Peyer's patch (tissue), 4 donors: ENCODE measurements around the gene JAZF1. TPM values are rescaled to one million over a fixed set of nuclear protein-coding genes. Genes with fewer than 3 reads are reported as not detected.

Source experiments
- DNase-seq, 3 donors: peaks; one replicate each; pipeline ENCODE4 v3.0.0-alpha.2; 2017 to 2019
- H3K27ac ChIP-seq, 4 donors: fragments of 200-600 bp; sonication (generic); one replicate each; pipeline ENCODE4 v1.5.1; 2016 to 2019
- H3K27me3 ChIP-seq, 2 donors: fragments of 200-600 bp; sonication (generic); one replicate each; pipeline ENCODE4 v1.5.1; 2019
- H3K36me3 ChIP-seq, 3 donors: fragments of 200-600 bp; sonication (generic); one replicate each; pipeline ENCODE4 v1.5.1; 2016 to 2019
- H3K4me1 ChIP-seq, 4 donors: fragments of 200-600 bp; sonication (generic); one replicate each; pipeline ENCODE4 v1.5.1; 2016 to 2019
- H3K4me3 ChIP-seq, 4 donors: fragments of 200-600 bp; sonication (generic); 1 replicate in 3 of 4; 2 replicates in 1 of 4; pipeline ENCODE4 v1.5.1; 2016 to 2019; ENCODE audit warnings: mild to moderate bottlenecking in 1 of 4
- H3K9me3 ChIP-seq, 4 donors: fragments of 200-600 bp; sonication (generic); one replicate each; pipeline ENCODE4 v1.5.1; 2016 to 2019; ENCODE audit warnings: mild to moderate bottlenecking in 1 of 4
- CTCF ChIP-seq, 6 experiments: fragments of 450-650 bp in 4 of 6; fragments of 200-600 bp in 2 of 6; sonication (generic) in 1 of 6; IDR thresholded peaks; one replicate each; pipeline ENCODE4 v1.5.1; 2017 to 2019; ENCODE audit warnings: antibody characterized with exemption in 6 of 6, mild to moderate bottlenecking in 3 of 6, moderate library complexity in 1 of 6
- POLR2A ChIP-seq, 2 donors: fragments of 450-650 bp; IDR thresholded peaks; one replicate each; pipeline ENCODE4 v1.5.1; 2017; ENCODE audit warnings: antibody characterized with exemption in 2 of 2, mild to moderate bottlenecking in 2 of 2, moderate library complexity in 2 of 2
- total RNA-seq, 4 donors: library from RNA; depleted of rRNA; stranded (reverse); fragments of >200 nt; gene quantifications; one replicate each; pipeline ENCODE4 v1.1.0, GENCODE V29; 2016

The JAZF1 gene
- total RNA-seq, 4 donors from 2014 or later = 1.9 to 15.7 (median 2.6) TPM

- Histone ChIP-seq H3K4me3 (no peak overlapping the region), H3K4me1 (no peaks in the 10 kb centered on the region), H3K9me3 (no peaks in the 10 kb centered on the region), H3K36me3 (no peaks in the 10 kb centered on the region), H3K27ac (no peak overlapping the region), H3K27me3 (no peaks in the 10 kb centered on the region)
- no peak for DNase-seq
- TF ChIP-seq CTCF (IDR thresholded peaks at IDR 0.05) = no peak
- no peak for TF ChIP-seq POLR2A (IDR thresholded peaks at IDR 0.05)
These were observed 249.6 kb downstream of the JAZF1 start for GRCh38 chr7:27930910-27931476.

GRCh38 chr7:27929127-27929526 is 251.5 kb downstream of the JAZF1 start:
- Histone ChIP-seq H3K36me3 (no peaks in the 10 kb centered on the region), H3K4me3 (no peak overlapping the region), H3K27me3 (no peaks in the 10 kb centered on the region), H3K4me1 (no peaks in the 10 kb centered on the region), H3K9me3 (no peaks in the 10 kb centered on the region), H3K27ac (no peak overlapping the region)
- TF ChIP-seq CTCF (IDR thresholded peaks at IDR 0.05) = no peak
- TF ChIP-seq POLR2A (IDR thresholded peaks at IDR 0.05) = no peak
- DNase-seq = no peak

GRCh38 chr7:27928001-27928400 is 252.6 kb downstream of the JAZF1 start:
- no peak for TF ChIP-seq CTCF (IDR thresholded peaks at IDR 0.05)
- no peak for TF ChIP-seq POLR2A (IDR thresholded peaks at IDR 0.05)
- Histone ChIP-seq H3K4me3 (no peak overlapping the region), H3K9me3 (no peaks in the 10 kb centered on the region), H3K27me3 (no peaks in the 10 kb centered on the region), H3K4me1 (no peaks in the 10 kb centered on the region), H3K36me3 (no peaks in the 10 kb centered on the region), H3K27ac (no peak overlapping the region)
- no peak for DNase-seq

- no peak for TF ChIP-seq CTCF (IDR thresholded peaks at IDR 0.05)
- TF ChIP-seq POLR2A (IDR thresholded peaks at IDR 0.05) = no peak
- H3K36me3 ChIP-seq = no peaks in the 10 kb centered on the region
- no peaks in the 10 kb centered on the region for H3K27me3 ChIP-seq
- H3K4me1 ChIP-seq = no peaks in the 10 kb centered on the region
- H3K4me3 ChIP-seq = no peak overlapping the region
- no peak for DNase-seq
- H3K27ac ChIP-seq = no peak overlapping the region
- no peaks in the 10 kb centered on the region for H3K9me3 ChIP-seq
These were observed 254.9 kb downstream of the JAZF1 start for GRCh38 chr7:27925573-27926201.

- no peaks in the 10 kb centered on the region for H3K4me1 ChIP-seq
- H3K4me3 ChIP-seq = no peak overlapping the region
- H3K36me3 ChIP-seq = no peaks in the 10 kb centered on the region
- no peak overlapping the region for H3K27ac ChIP-seq
- H3K9me3 ChIP-seq = no peaks in the 10 kb centered on the region
- DNase-seq = no peak
- TF ChIP-seq CTCF (IDR thresholded peaks at IDR 0.05) (no peak), POLR2A (IDR thresholded peaks at IDR 0.05) (no peak)
- H3K27me3 ChIP-seq = no peaks in the 10 kb centered on the region
These were observed 257.0 kb downstream of the JAZF1 start for GRCh38 chr7:27923642-27923980.
